ENCODE measurements around the gene MUC5B.

GRCh38 chr11:1263010-1263409, 40.1 kb downstream of the MUC5B start:
- no peak for TF ChIP-seq CTCF (IDR thresholded peaks at IDR 0.05)
- no peak for TF ChIP-seq POLR2A (IDR thresholded peaks at IDR 0.05)

Data from testis (tissue), 2 donors.